Measurements from ENCODE around the gene RSPO3. TPM values are rescaled to one million over a fixed set of nuclear protein-coding genes. Genes with fewer than 3 reads are reported as not detected.

RSPO3 gene
- 86.4 to 127 TPM (median 99.4 TPM) in 5 replicates for total RNA-seq (2022; extraction: Qiagen RNA extraction; ENCODE audit: low read depth)

GRCh38 chr6:127118298-127119101 is at the start of gene RSPO3:
RSPO3 (plus strand) TSS chr6:127118671; CDS start chr6:127119193, 522 bp downstream.

Other genes with a start within 250 kb of the RSPO3 start
- gene RNF146, start 148.2 kb downstream of the RSPO3 start, total RNA-seq (2022; extraction: Qiagen RNA extraction; ENCODE audit: low read depth), result 7.1 to 10.3 TPM (median 9.6 TPM) in 5 replicates
- gene ECHDC1, start 224.9 kb downstream of the RSPO3 start, total RNA-seq (2022; extraction: Qiagen RNA extraction; ENCODE audit: low read depth), result 35.8 to 65.1 TPM (median 37.6 TPM) in 5 replicates

Measured in A549 treated with RU486 at 1 μM for 4 hours (cell line).